Activated CD4-positive, alpha-beta T cell treated with anti-CD3 and anti-CD28 coated beads for 36 hours (primary cell): ENCODE measurements around the gene TMCC3. TPM values are rescaled to one million over a fixed set of nuclear protein-coding genes. Genes with fewer than 3 reads are reported as not detected.

Source experiments
- ATAC-seq: fragments of 200-7000 bp; cut with Tn5 transposase; one replicate; pipeline ENCODE4 v1.10.0; 2021; ENCODE audit warnings: mild to moderate bottlenecking, moderate library complexity
- CTCF ChIA-PET: fragments of 350-600 bp; sonication (Branson Sonifier 250); formaldehyde crosslinking; loops from one replicate; lab custom pipeline; 2021; ENCODE audit warnings: antibody characterized with exemption; lab: Charles Lee
- POLR2A ChIA-PET: fragments of 350-600 bp; sonication (Branson Sonifier 250); formaldehyde crosslinking; loops from one replicate; lab custom pipeline; 2021; ENCODE audit warnings: antibody characterized with exemption, inconsistent platforms; lab: Charles Lee
- DNase-seq: peaks from one replicate; pipeline ENCODE4 v3.0.0-alpha.2; 2020
- H3K27ac Mint-ChIP-seq: one replicate; pipeline ENCODE4 v1.8.0; 2021; ENCODE audit warnings: mixed read lengths
- H3K27me3 Mint-ChIP-seq: one replicate; pipeline ENCODE4 v1.8.0; 2021; ENCODE audit warnings: mixed read lengths
- H3K36me3 Mint-ChIP-seq: one replicate; pipeline ENCODE4 v1.8.0; 2021; ENCODE audit warnings: low read depth, mixed read lengths
- H3K4me1 Mint-ChIP-seq: one replicate; pipeline ENCODE4 v1.8.0; 2021; ENCODE audit warnings: mixed read lengths
- H3K4me3 Mint-ChIP-seq: one replicate; pipeline ENCODE4 v1.8.0; 2021; ENCODE audit warnings: mild to moderate bottlenecking, moderate library complexity, mixed read lengths
- H3K9me3 Mint-ChIP-seq: one replicate; pipeline ENCODE4 v1.8.0; 2021; ENCODE audit warnings: low read depth, mixed read lengths
- intact Hi-C, 2 experiments: fragments of 100-400 bp; cut with DNase I in 1 of 2; cut with micrococcal nuclease in 1 of 2; formaldehyde crosslinking; loops; one replicate each; pipeline versions ENCODE4 v1.14.2 to v1.15.1; 2022 to 2024; cut with DNase I, micrococcal nuclease
- total RNA-seq, 2 experiments: library from RNA; stranded (reverse); gene quantifications; one replicate each; pipeline ENCODE4 v1.2.3, GENCODE V29; 2021

Gene TMCC3
- total RNA-seq, 2 experiments from 2014 or later, result 0.05 to 0.16 TPM

DNA sequence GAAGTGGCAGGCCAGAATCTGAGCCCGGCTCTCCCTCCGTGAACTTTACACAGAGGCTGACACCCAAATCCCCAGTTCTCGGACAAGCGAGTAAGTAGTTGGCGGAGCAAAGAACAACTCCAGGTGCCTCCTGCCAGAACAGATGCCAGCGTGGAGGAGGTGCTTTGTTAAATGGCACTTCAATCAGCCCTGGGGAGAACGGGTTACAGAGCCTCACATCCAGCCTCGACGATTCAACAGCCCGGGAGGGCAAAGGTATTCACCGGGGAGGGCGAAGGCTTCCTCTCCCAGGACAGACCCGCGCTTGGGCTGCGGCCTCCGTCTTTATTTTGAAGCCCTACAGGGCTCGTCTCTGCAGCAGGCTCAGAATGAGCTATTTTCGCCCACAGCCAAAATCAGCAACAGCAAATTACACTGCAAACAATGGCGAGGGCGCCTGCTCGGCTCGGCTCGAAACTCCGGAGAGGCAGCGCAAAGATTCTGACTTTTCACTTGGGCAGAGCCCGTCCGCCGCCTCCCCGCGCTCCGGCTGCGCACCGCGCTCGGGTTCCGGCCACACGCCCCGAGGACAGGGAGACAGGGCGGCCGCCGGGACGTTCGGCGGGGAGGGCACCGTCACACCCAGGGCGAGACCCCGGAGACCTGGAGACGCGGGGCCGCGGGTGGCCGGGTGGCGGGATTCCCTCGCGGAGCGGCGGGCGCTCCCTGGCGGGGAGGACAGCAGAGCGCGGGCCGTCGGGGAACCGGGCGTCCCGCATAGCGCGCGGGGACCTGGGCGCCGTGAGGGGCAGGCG is 811 bp downstream of the TMCC3 start:
- no peaks in the 10 kb centered on the region for H3K36me3 Mint-ChIP-seq
- peaks cover 7% of the 10 kb centered on the region for H3K4me1 Mint-ChIP-seq

GRCh38 chr12:94648578-94648977 is 1.8 kb downstream of the TMCC3 start:
- H3K4me1 Mint-ChIP-seq, result peaks cover 17% of the 10 kb centered on the region
- H3K36me3 Mint-ChIP-seq, result no peaks in the 10 kb centered on the region
- CTCF ChIA-PET, result no interaction called here
- H3K27me3 Mint-ChIP-seq, result peaks cover 60% of the 10 kb centered on the region
- ATAC-seq (no peak), DNase-seq (no peak)
- intact Hi-C loops, result loop anchor here in 1 of 2 experiments (10.0 kb wide), 1 partner anchor 194 kb away; the partner anchor contains the start of gene CEP83
- POLR2A ChIA-PET, result no interaction called here
- no peak overlapping the region for H3K27ac Mint-ChIP-seq
- H3K9me3 Mint-ChIP-seq, result no peaks in the 10 kb centered on the region
- H3K4me3 Mint-ChIP-seq, result no peak overlapping the region

More for the DNA sequence above, 811 bp downstream of the TMCC3 start:
- no peak overlapping the region for H3K27ac Mint-ChIP-seq
- ATAC-seq (peak; percentile 70), DNase-seq (peak; percentile 46)
- ChIA-PET POLR2A (no interaction called here), CTCF (interaction anchor here (0.6 to 1.4 kb wide), 2 partner anchors 12 to 38 kb away, joined by 3 read pairs; no protein-coding TSS in a partner anchor)
- H3K27me3 Mint-ChIP-seq, result peaks cover 60% of the 10 kb centered on the region
- no peaks in the 10 kb centered on the region for H3K9me3 Mint-ChIP-seq
- peak overlapping the region; percentile 60 for H3K4me3 Mint-ChIP-seq
- intact Hi-C loops, result loop anchor here in 1 of 2 experiments (10.0 kb wide), 1 partner anchor 195 kb away; the partner anchor contains the start of gene CEP83

DNA sequence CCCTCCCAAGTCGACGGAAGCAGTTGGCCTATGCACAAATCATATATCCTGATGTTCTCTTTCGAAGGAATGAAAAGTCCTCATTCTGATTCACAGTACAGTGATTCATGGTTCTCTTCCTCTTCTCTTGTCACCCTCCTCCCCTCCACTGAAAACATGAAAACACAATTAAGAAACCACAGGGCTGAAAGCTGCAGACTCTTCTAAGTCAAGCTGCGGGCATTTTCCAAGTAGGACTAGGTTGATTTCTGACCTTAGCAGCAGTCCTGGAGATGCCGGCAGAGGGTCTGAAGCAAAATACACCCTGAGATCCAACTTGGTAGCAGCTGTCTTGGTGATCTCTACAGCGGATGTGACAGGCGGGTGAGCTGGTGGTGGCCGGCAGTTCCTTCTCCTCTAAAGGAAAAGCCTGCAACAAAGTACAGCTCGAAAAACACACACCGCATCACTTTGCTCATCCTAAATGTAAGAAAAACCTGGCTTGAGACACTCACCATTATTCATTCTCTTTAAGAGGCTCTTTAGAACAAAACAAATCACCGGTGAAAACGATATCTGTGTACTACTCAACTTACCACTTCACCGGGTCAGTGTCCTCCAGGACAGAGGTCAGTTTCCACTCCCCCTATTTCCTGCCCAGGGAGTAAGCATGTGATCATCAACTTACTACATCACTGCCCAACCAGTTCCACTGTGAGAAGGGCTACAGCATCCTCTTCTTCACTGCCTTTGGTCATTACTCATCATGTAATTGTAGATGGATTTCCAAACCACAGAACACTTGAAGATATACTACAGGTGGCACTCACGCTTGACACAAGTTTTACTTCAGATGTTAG is 6.0 kb downstream of the TMCC3 start:
- DNase-seq (peak; percentile 41), ATAC-seq (peak; percentile 61)
- Mint-ChIP-seq H3K36me3 (no peaks in the 10 kb centered on the region), H3K9me3 (no peaks in the 10 kb centered on the region), H3K4me1 (peaks cover 37% of the 10 kb centered on the region), H3K4me3 (no peak overlapping the region), H3K27ac (no peak overlapping the region), H3K27me3 (peaks cover 48% of the 10 kb centered on the region)
- POLR2A ChIA-PET, result no interaction called here
- CTCF ChIA-PET, result interaction anchor here (1.2 kb wide), 1 partner anchor 21 kb away, joined by 3 read pairs; no protein-coding TSS in a partner anchor
- intact Hi-C loops, result loop anchor here (2.0 to 10.0 kb wide), 6 partner anchors 24 to 497 kb away; partner anchors contain the start of genes CEP83 (in 1 of the 2), NDUFA12 (in 1 of the 2) and PLXNC1 (in 1 of the 2)

DNA sequence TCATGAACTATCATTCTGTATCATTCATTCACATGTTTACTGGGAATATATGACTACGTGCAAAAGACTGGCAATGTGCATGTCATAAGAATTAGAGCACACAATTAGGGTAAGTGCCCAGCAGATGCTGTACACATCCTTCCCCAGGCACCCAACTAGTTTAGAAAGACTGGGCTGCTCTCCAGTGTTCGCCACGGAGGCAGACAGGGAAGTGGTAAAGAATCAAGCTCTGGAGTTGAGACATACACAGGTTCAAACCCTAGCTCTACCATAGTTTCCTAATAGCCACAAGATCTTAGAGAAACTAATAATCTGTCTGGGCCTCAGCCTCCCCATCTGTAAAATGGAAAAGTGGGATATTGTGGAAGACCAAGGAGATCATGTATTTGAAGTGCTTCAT is 6.8 kb downstream of the TMCC3 start:
- H3K9me3 Mint-ChIP-seq, result no peaks in the 10 kb centered on the region
- intact Hi-C loops, result loop anchor here (2.0 to 10.0 kb wide), 6 partner anchors 23 to 496 kb away; partner anchors contain the start of genes CEP83 (in 1 of the 2), NDUFA12 (in 1 of the 2) and PLXNC1 (in 1 of the 2)
- ATAC-seq (no peak), DNase-seq (no peak)
- H3K4me1 Mint-ChIP-seq, result peaks cover 34% of the 10 kb centered on the region
- no peak overlapping the region for H3K27ac Mint-ChIP-seq
- CTCF ChIA-PET, result interaction anchor here (1.2 kb wide), 1 partner anchor 20 kb away, joined by 3 read pairs; no protein-coding TSS in a partner anchor
- no peak overlapping the region for H3K4me3 Mint-ChIP-seq
- POLR2A ChIA-PET, result no interaction called here
- H3K27me3 Mint-ChIP-seq, result peaks cover 43% of the 10 kb centered on the region
- no peaks in the 10 kb centered on the region for H3K36me3 Mint-ChIP-seq

DNA sequence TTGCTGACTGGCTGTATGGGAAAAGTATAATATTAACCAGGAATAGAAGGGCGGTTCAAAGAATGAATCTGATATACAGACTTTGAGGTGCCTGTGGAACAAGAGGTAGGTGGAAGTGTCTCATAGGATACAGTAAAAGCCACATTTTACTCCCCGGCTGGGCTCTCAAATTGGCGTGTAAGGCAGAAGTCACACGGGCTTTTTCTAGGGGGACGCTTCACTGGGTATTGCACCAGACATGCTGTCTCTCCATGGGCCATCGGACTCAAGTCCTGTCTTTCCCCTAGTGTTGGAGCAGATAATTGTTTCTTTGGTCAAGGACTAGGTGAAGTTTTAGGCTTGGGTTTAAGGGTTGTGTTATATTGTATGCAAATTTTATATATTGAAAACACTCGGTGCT is 9.1 kb downstream of the TMCC3 start:
- H3K27me3 Mint-ChIP-seq, result peaks cover 38% of the 10 kb centered on the region
- ChIA-PET POLR2A (interaction anchor here (0.6 to 0.7 kb wide), 2 partner anchors 433 to 1742 kb away, joined by 3 to 5 read pairs; no protein-coding TSS in a partner anchor), CTCF (interaction anchor here (1.5 kb wide), 1 partner anchor 11 kb away, joined by 4 read pairs; no protein-coding TSS in a partner anchor)
- ATAC-seq, result no peak
- no peaks in the 10 kb centered on the region for H3K36me3 Mint-ChIP-seq
- no peak for DNase-seq
- H3K4me1 Mint-ChIP-seq, result peaks cover 34% of the 10 kb centered on the region
- intact Hi-C loops, result loop anchor here (5.0 to 10.0 kb wide), 5 partner anchors 39 to 494 kb away; partner anchors contain the start of genes CEP83 (in 1 of the 2), NDUFA12 (in 1 of the 2) and PLXNC1 (in 1 of the 2)
- no peak overlapping the region for H3K4me3 Mint-ChIP-seq
- peak overlapping the region; percentile 15 for H3K27ac Mint-ChIP-seq
- H3K9me3 Mint-ChIP-seq, result no peaks in the 10 kb centered on the region

DNA sequence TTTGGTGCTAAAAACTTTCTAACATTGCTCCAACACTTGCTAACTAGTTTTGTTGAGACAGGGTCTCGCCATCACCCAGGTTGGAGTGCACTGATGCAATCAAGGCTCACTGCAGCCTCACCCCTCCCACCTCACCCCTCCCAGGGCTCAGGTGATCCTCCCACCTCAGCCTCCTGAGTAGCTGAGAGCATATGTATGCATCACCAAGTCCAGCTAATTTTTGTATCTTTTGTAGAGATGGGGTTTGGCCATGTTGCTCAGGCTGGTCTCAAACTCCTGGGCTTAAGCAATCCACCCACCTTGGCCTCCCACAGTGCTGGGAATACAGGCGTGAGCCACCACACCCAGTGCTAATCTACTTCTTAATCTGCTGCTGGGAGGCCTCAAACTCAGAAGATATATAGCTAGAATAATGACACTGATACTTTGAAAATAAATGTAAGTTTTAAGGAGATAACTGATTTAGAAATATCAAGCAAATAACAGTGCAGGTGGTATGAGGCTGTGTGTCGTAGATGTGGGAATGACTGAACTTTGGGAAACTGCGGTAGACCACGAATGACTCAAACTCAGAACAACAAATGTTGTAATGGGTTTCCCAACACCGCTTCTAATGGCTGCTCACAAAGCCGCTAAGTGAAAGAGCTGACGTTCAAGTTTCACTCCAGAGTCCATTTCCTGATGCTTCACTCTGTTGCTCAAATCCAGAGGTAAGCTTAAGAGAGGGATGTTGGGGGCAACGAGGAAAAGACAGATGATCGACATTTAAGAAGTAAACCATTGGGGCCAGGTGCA is 10.0 kb downstream of the TMCC3 start:
- H3K36me3 Mint-ChIP-seq, result no peaks in the 10 kb centered on the region
- peaks cover 34% of the 10 kb centered on the region for H3K4me1 Mint-ChIP-seq
- DNase-seq, result peak; percentile 76
- no peak overlapping the region for H3K4me3 Mint-ChIP-seq
- no peaks in the 10 kb centered on the region for H3K9me3 Mint-ChIP-seq
- H3K27ac Mint-ChIP-seq, result no peak overlapping the region
- intact Hi-C loops, result loop anchor here (1.0 to 10.0 kb wide), 7 partner anchors 19 to 493 kb away; partner anchors contain the start of genes CEP83 (in 1 of the 2), NDUFA12 (in 1 of the 2) and PLXNC1 (in 1 of the 2)
- POLR2A ChIA-PET, result interaction anchor here (0.6 to 0.7 kb wide), 3 partner anchors 38 to 1741 kb away, joined by 3 to 5 read pairs (median 3); no protein-coding TSS in a partner anchor
- peak; percentile 74 for ATAC-seq
- CTCF ChIA-PET, result interaction anchor here (0.6 to 1.5 kb wide), 2 partner anchors 10 to 22 kb away, joined by 3 to 4 read pairs; no protein-coding TSS in a partner anchor
- H3K27me3 Mint-ChIP-seq, result peaks cover 30% of the 10 kb centered on the region

- intact Hi-C loops, result no loop called here
- Mint-ChIP-seq H3K9me3 (no peaks in the 10 kb centered on the region), H3K36me3 (no peaks in the 10 kb centered on the region), H3K27ac (no peak overlapping the region), H3K4me1 (peaks cover 19% of the 10 kb centered on the region), H3K27me3 (peaks cover 26% of the 10 kb centered on the region), H3K4me3 (no peak overlapping the region)
- ChIA-PET CTCF (interaction anchor here (0.7 to 1.1 kb wide), 2 partner anchors 20 to 410 kb away, joined by 3 to 5 read pairs; no protein-coding TSS in a partner anchor), POLR2A (interaction anchor here (0.6 kb wide), 1 partner anchor 15 kb away, joined by 4 read pairs; no protein-coding TSS in a partner anchor)
- ATAC-seq (no peak), DNase-seq (no peak)
Measured at GRCh38 chr12:94638521-94638920, 11.8 kb downstream of the TMCC3 start.

DNA sequence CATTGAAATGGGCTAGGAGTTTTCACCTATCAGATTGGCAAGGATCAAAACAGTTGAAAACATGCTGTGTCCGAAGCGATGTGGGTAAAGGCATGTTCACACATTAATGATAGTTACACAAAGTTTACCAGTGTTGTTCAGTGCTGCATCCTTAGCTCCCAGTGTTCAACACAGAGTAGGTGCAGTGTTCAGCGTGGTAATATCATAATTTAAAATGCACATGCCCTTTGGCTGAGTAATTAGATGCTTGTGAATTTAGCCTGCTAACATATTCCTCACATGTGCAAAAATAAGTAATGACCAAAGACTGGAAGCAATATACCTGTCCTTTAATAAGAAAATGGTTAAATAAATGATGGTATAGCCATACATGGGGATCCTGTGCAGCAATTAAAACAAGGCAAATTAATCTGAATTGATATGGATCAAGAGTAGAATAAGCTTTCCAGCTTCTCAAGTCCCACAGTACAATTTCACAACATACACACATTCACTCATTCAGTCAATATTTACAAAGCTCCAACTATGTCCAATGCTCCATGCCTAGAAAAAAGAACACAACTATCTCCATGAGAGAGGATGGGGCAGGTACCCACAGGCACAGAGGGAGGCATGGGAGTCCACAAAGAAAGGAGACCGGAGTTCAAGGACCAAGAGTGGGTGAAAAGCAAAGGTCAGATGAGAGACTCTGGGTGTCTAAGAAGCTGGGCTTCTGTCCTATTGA is 12.8 kb downstream of the TMCC3 start:
- Mint-ChIP-seq H3K4me1 (peaks cover 15% of the 10 kb centered on the region), H3K4me3 (no peak overlapping the region), H3K9me3 (no peaks in the 10 kb centered on the region), H3K27ac (no peak overlapping the region), H3K27me3 (peaks cover 21% of the 10 kb centered on the region), H3K36me3 (no peaks in the 10 kb centered on the region)
- POLR2A ChIA-PET, result interaction anchor here (0.7 kb wide), 1 partner anchor 52 kb away, joined by 5 read pairs; no protein-coding TSS in a partner anchor
- no peak for ATAC-seq
- no peak for DNase-seq
- intact Hi-C loops, result no loop called here
- CTCF ChIA-PET, result interaction anchor here (1.1 kb wide), 2 partner anchors 12 to 19 kb away, joined by 3 to 5 read pairs; partner anchors contain the start of gene TMCC3

DNA sequence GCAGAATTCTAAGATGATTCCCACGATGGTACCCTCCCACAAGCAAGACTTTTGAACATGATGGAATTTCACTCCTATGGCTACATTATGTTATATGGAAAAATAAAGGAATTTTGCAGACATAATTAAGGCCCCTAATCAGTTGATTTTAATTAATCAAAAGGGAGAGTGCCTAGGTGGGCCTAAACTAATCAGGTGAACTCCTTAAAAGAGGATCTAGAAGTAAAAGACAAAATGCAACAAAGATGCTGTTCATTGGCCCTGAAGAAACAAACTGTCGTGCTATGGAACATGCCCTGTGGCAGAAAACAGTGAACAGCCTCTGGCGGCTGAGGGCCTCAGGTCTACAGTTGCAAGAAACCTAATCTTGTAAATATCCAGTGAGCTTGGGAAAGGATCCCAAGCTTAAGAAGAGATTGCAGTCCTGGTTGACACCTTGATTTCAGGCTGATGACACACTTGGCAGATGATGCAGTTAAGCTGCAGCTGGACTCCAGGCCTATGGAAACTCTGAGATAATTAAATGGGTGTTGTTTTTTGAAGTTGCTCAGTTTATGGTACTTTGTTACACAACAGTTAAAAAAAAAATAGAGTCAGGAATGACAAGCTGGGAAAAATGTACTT is 13.8 kb downstream of the TMCC3 start:
- intact Hi-C loops, result no loop called here

More for the DNA sequence above, 13.8 kb downstream of the TMCC3 start:
- ChIA-PET CTCF (interaction anchor here (1.1 kb wide), 1 partner anchor 13 kb away, joined by 3 read pairs; the partner anchor contains the start of gene TMCC3), POLR2A (interaction anchor here (0.5 to 0.7 kb wide), 2 partner anchors 53 to 432 kb away, joined by 3 to 5 read pairs; no protein-coding TSS in a partner anchor)
- no peaks in the 10 kb centered on the region for H3K36me3 Mint-ChIP-seq
- H3K27ac Mint-ChIP-seq, result no peak overlapping the region
- peaks cover 18% of the 10 kb centered on the region for H3K27me3 Mint-ChIP-seq
- peaks cover 15% of the 10 kb centered on the region for H3K4me1 Mint-ChIP-seq
- DNase-seq, result no peak
- H3K4me3 Mint-ChIP-seq, result no peak overlapping the region
- no peaks in the 10 kb centered on the region for H3K9me3 Mint-ChIP-seq
- no peak for ATAC-seq
